Heart left ventricle (tissue), 16 donors: ENCODE measurements around the gene TYW5. TPM values are rescaled to one million over a fixed set of nuclear protein-coding genes. Genes with fewer than 3 reads are reported as not detected.

Experiments
- ATAC-seq, 4 donors: fragments of 200-7000 bp; cut with Tn5 transposase; one replicate each; pipeline ENCODE4 v1.9.1; 2020 to 2022; ENCODE audit warnings: moderate library complexity in 4 of 4, mild to moderate bottlenecking in 3 of 4, moderate number of reproducible peaks in 1 of 4
- DNase-seq, 5 donors: peaks; one replicate each; pipeline ENCODE4 v3.0.0-alpha.2; 2020
- H3K27ac ChIP-seq, 12 donors: fragments of 200-600 bp; sonication (generic) in 4 of 12; one replicate each; pipeline versions ENCODE4 v1.5.0 to v1.8.0; 2016 to 2022; ENCODE audit warnings: mild to moderate bottlenecking in 2 of 12
- H3K27me3 ChIP-seq, 9 donors: fragments of 200-600 bp; sonication (generic) in 2 of 9; one replicate each; pipeline versions ENCODE4 v1.5.1 to v1.8.0; 2016 to 2022; ENCODE audit warnings: mild to moderate bottlenecking in 3 of 9
- H3K36me3 ChIP-seq, 9 donors: fragments of 200-600 bp; sonication (generic) in 2 of 9; one replicate each; pipeline versions ENCODE4 v1.5.0 to v1.8.0; 2018 to 2022; ENCODE audit warnings: mild to moderate bottlenecking in 2 of 9
- H3K4me1 ChIP-seq, 12 donors: fragments of 200-600 bp; sonication (generic) in 4 of 12; one replicate each; pipeline versions ENCODE4 v1.5.0 to v1.8.0; 2016 to 2022; ENCODE audit warnings: mild to moderate bottlenecking in 3 of 12
- H3K4me3 ChIP-seq, 12 donors: fragments of 200-600 bp; sonication (generic) in 4 of 12; one replicate each; pipeline versions ENCODE4 v1.5.0 to v1.8.0; 2017 to 2022; ENCODE audit warnings: mild to moderate bottlenecking in 9 of 12, moderate library complexity in 4 of 12
- H3K9me3 ChIP-seq, 12 donors: fragments of 200-600 bp; sonication (generic) in 4 of 12; one replicate each; pipeline versions ENCODE4 v1.5.0 to v1.8.0; 2016 to 2022; ENCODE audit warnings: mild to moderate bottlenecking in 1 of 12
- POLR2A ChIP-seq, 2 donors: fragments of 450-650 bp; IDR thresholded peaks; one replicate each; pipeline ENCODE4 v1.6.1; 2017; ENCODE audit warnings: antibody characterized with exemption in 2 of 2, mild to moderate bottlenecking in 2 of 2, moderate library complexity in 2 of 2
- WGBS, 4 donors: extraction: QIAGEN DNeasy Blood & Tissue Kit in 2 of 4; methylation state at CpG; one replicate each; pipeline versions ENCODE4 v1.1.5 to v1.1.7; 2013 to 2018; 5-methylcytosine and 5-hydroxymethylcytosine counted together
- intact Hi-C, 10 donors: fragments of 100-400 bp; cut with DNase I; formaldehyde crosslinking; loops; one replicate each; pipeline versions ENCODE4 v1.11.1 to v1.14.2; 2022
- polyA plus RNA-seq, 2 donors: library from polyadenylated mRNA; stranded (reverse); fragments of 200-250 nt; gene quantifications; one replicate each; pipeline ENCODE4 v1.2.3, GENCODE V29; 2013
- total RNA-seq, 9 donors: library from RNA; depleted of rRNA in 2 of 9; stranded (reverse); fragments of >200 nt in 2 of 9; fragmentation: NEBNext Ultra II Directional in 3 of 9; extraction: Animal tissue kit (Norgen Biotek cat#: 25700) in 3 of 9; gene quantifications; one replicate each; pipeline versions ENCODE4 v1.1.0 to v1.2.4, GENCODE V29; 2016 to 2023
- TF ChIP-seq, protein P1 (sequence below), 12 donors: fragments of 200-600 bp; sonication (generic) in 4 of 12; IDR thresholded peaks; one replicate each; pipeline versions ENCODE4 v1.5.0 to v1.8.0; 2018 to 2022; ENCODE audit warnings: antibody characterized with exemption in 12 of 12, mild to moderate bottlenecking in 5 of 12
- donor health status: ischemic (EF 13 %, LVEDD 7.1; RV severe dilation, severe dysfunction).
- donor health status: healthy with polysubstance abuse.
- donor health status: DM: no; HTN: yes; CAD: no.
- donor health status: DM: no; HTN: no; CAD: no.
- donor health status: ischemic (EF 25% LVEDD 6.9; RV normal size, moderate dysfunction).
- donor health status: ischemic (EF 25% LVEDD 5.7; RV mildly dilated, moderate dysfunction).
- donor health status: healthy.
- donor health status: DM: yes; HTN: yes; CAD: no.
- donor health status: ischemic (EF 35%, LVEDD 5.7; RV mildly dilated, moderate dysfunction).
- donor health status: nonischemic (EF 11% LVEDD 7.7; RV severe dilation, severe dysfunction).
- donor health status: DM: yes; HTN: yes; CAD: no.
- donor health status: PGD.
- donor health status: ischemic (EF 29% LVEDD 5.4; RV normal size, mild dysfunction).
- donor health status: nonischemic (EF 23%, LVEDD 6.1; RV moderate dilation, normal function).

The TYW5 gene
- total and polyA plus RNA-seq, 11 donors = 1.4 to 4.4 (median 3.0) TPM

DNA sequence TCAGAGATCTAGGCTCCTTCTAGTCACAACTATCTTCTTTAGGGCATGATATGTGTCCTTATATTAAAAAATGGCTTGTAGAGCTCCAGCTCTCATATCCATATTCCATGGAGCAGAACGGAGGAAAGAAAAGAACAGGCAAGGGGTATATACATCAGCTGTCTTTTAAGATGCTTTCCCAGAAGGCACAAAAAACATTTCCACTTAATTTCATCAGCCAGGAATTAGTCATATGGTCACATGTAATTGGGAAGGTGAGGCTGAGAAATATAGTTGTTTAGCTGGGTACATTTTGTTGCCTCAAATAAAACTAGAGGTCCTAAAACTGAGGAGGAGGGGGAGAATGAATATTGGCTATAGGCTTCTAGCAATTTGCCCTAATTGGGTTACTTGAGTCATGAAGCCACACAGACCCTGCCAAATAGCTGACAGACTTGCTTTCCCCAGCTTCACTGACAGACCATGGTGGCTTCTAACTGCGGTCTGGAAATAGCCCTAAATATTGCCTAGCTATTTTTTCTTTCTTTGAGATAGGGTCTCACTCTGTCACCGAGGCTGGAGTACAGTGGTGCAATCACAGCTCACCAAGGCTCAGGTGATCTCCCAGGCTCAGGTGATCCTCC, 20.1 kb upstream of the TYW5 start:
- Histone ChIP-seq H3K4me1 (peaks cover 0 to 9% (median 1%) of the 10 kb centered on the region in 12 donors), H3K27ac (no peak overlapping the region), H3K9me3 (no peaks in the 10 kb centered on the region), H3K27me3 (no peaks in the 10 kb centered on the region), H3K36me3 (peaks cover 0 to 16% (median 3%) of the 10 kb centered on the region in 9 donors), H3K4me3 (no peak overlapping the region)
- ATAC-seq (no peak), DNase-seq (no peak)
- intact Hi-C loops = loop anchor here in 8 of 10 donors (5.0 to 10.0 kb wide), 3 partner anchors 502 to 729 kb away; no protein-coding TSS in a partner anchor
- WGBS, 4 donors = 85 to 93% (median 89%) methylated on average over 3 of the region's 3 CpGs
- TF ChIP-seq, protein P1, sequence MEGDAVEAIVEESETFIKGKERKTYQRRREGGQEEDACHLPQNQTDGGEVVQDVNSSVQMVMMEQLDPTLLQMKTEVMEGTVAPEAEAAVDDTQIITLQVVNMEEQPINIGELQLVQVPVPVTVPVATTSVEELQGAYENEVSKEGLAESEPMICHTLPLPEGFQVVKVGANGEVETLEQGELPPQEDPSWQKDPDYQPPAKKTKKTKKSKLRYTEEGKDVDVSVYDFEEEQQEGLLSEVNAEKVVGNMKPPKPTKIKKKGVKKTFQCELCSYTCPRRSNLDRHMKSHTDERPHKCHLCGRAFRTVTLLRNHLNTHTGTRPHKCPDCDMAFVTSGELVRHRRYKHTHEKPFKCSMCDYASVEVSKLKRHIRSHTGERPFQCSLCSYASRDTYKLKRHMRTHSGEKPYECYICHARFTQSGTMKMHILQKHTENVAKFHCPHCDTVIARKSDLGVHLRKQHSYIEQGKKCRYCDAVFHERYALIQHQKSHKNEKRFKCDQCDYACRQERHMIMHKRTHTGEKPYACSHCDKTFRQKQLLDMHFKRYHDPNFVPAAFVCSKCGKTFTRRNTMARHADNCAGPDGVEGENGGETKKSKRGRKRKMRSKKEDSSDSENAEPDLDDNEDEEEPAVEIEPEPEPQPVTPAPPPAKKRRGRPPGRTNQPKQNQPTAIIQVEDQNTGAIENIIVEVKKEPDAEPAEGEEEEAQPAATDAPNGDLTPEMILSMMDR (IDR thresholded peaks at IDR 0.05) = no peak
- no peak for TF ChIP-seq POLR2A (IDR thresholded peaks at IDR 0.05)

DNA sequence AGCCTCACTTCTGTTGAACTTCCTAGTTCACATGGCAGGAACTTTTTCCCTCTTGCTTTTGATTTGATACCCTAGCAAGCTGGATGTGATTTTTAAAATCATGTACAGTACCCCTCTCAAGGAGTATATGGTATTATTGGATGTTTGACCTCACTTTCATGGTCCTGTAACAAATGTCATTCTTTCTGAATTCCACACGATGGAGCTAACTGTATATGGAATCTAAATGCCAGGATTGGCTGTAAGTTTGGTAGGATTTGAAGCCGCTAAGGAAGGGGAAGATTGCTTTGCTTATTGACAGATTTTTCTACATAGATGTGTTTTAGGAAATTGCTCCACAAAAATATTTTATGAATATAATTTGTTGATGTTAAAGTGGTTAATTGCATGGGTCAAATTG, 18.4 kb upstream of the TYW5 start:
- ATAC-seq (peak in 3 of 4 donors; percentile 39 to 71 (median 48)), DNase-seq (no peak)
- Histone ChIP-seq H3K27ac (no peak overlapping the region), H3K27me3 (no peaks in the 10 kb centered on the region), H3K4me1 (no peaks in the 10 kb centered on the region), H3K36me3 (peaks cover 0 to 21% (median 5%) of the 10 kb centered on the region in 9 donors), H3K4me3 (no peak overlapping the region), H3K9me3 (no peaks in the 10 kb centered on the region)
- intact Hi-C loops = loop anchor here in 8 of 10 donors (2.0 to 10.0 kb wide), 4 partner anchors 509 to 731 kb away; no protein-coding TSS in a partner anchor
- no peak for TF ChIP-seq POLR2A (IDR thresholded peaks at IDR 0.05)
- TF ChIP-seq, protein P1 (IDR thresholded peaks at IDR 0.05) = peak; percentile 22 to 60 (median 46)
- WGBS, 4 donors = 28 to 36% (median 32%) methylated on average over 2 of the region's 2 CpGs

DNA sequence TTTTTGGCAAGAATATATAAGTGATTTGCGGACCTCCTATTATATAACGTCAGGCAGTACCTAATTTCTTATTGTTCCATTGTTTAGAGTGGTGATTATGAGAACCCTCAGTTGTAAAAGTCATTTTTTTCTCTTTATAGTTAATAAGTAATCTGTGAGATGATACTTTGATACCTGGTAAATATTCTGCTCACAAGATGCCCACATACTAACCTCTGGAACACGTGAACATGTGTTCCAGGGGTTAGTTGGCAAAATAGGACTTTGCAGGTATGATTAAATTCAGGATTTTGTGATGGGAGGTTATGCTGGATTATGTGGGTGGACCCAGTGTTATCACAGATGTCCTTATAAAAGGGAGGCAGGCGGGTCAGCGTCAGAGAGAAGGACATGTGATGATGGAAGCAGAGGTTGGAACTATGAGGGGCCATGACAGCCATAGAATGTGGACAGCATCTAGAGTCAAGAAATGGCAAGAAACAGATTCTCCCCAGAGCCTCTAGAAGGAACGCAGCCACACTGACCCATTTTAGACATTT, 16.9 kb upstream of the TYW5 start:
- no peak overlapping the region for H3K27ac ChIP-seq
- peaks cover 0 to 31% (median 15%) of the 10 kb centered on the region in 9 donors for H3K36me3 ChIP-seq
- no peak for TF ChIP-seq POLR2A (IDR thresholded peaks at IDR 0.05)
- TF ChIP-seq, protein P1 (IDR thresholded peaks at IDR 0.05) = no peak
- no peak for DNase-seq
- no peaks in the 10 kb centered on the region for H3K27me3 ChIP-seq
- no peak overlapping the region for H3K4me3 ChIP-seq
- no peaks in the 10 kb centered on the region for H3K4me1 ChIP-seq
- ATAC-seq = no peak
- 87 to 88% (median 88%) methylated on average over 6 of the region's 6 CpGs for WGBS, 4 donors
- H3K9me3 ChIP-seq = no peaks in the 10 kb centered on the region
- intact Hi-C loops = loop anchor here in 8 of 10 donors (2.0 to 10.0 kb wide), 4 partner anchors 510 to 733 kb away; no protein-coding TSS in a partner anchor

DNA sequence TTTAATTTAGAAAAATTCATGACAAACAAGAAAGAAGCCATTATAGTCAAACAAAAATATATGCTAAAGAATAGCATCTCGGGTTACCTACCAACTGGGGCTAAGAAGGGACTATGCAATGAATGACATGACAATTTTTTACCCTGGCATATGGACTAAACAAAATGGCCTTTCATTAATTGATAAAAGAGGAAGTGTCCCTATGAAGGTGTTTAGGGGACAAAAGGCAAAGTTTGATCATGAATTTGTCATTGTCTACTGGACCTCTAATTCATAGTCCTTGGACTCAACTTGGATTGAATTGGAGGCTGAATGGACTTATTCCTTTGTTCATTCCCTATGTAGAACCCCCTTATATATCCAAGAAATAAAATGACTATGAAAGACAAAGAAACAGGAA, 12.8 kb upstream of the TYW5 start:
- H3K9me3 ChIP-seq = no peaks in the 10 kb centered on the region

More for the DNA sequence above, 12.8 kb upstream of the TYW5 start:
- no peak for TF ChIP-seq POLR2A (IDR thresholded peaks at IDR 0.05)
- TF ChIP-seq, protein P1 (IDR thresholded peaks at IDR 0.05) = no peak
- peaks cover 0 to 70% (median 50%) of the 10 kb centered on the region in 9 donors for H3K36me3 ChIP-seq
- intact Hi-C loops = no loop called here
- ATAC-seq = no peak
- 93 to 96% (median 94%) methylated on average over 1 of the region's 1 CpG for WGBS, 4 donors
- H3K4me1 ChIP-seq = no peaks in the 10 kb centered on the region
- H3K27ac ChIP-seq = no peak overlapping the region
- no peaks in the 10 kb centered on the region for H3K27me3 ChIP-seq
- no peak for DNase-seq
- no peak overlapping the region for H3K4me3 ChIP-seq
